OCI-LY7 (cell line): ENCODE results near the gene PEX3. TPM values are rescaled to one million over a fixed set of nuclear protein-coding genes. Genes with fewer than 3 reads are reported as not detected.

Source experiments
- BruUV-seq: library from RNA; stranded (reverse); fragments of 400-500 nt; replicated peaks from 2 replicates; lab custom pipeline; 2021; lab: Mats Ljungman, UMichigan
- CTCF ChIA-PET: fragments of 300-600 bp; sonication (Branson Sonifier 250); formaldehyde crosslinking; loops from one replicate; lab custom pipeline; 2022; ENCODE audit warnings: antibody characterized with exemption; ENCODE audit not compliant: unreplicated experiment; lab: Charles Lee
- POLR2A ChIA-PET: fragments of 300-600 bp; sonication (Branson Sonifier 250); formaldehyde crosslinking; loops from one replicate; lab custom pipeline; 2022; ENCODE audit warnings: antibody characterized with exemption; lab: Charles Lee
- DNase-seq: peaks from one replicate; pipeline ENCODE4 v3.0.0-alpha.2; 2015; ENCODE audit warnings: low spot score
- H2AFZ ChIP-seq: fragments of 200-600 bp; sonication (generic), shearing (Covaris generic); 2 replicates; pipeline ENCODE4 v1.6.1; 2014; ENCODE audit warnings: mild to moderate bottlenecking, antibody characterized with exemption, low read length, moderate library complexity
- H3K27ac ChIP-seq: fragments of 200-600 bp; sonication (generic); 2 replicates; pipeline ENCODE4 v1.5.1; 2014; ENCODE audit warnings: mixed run types, low read depth, mild to moderate bottlenecking, moderate library complexity, low read length, inconsistent platforms; ENCODE audit not compliant: poor library complexity, severe bottlenecking
- H3K36me3 ChIP-seq: fragments of 200-600 bp; sonication (generic); 2 replicates; pipeline ENCODE4 v1.6.1; 2014; ENCODE audit warnings: mild to moderate bottlenecking, antibody characterized with exemption, low read length, moderate library complexity, mixed read lengths; ENCODE audit not compliant: insufficient read depth
- H3K4me1 ChIP-seq: fragments of 200-600 bp; sonication (generic); 2 replicates; pipeline ENCODE4 v1.5.1; 2014; ENCODE audit warnings: mild to moderate bottlenecking, low read length; ENCODE audit not compliant: insufficient read depth, poor library complexity, severe bottlenecking
- H3K4me2 ChIP-seq: fragments of 200-600 bp; sonication (generic); 2 replicates; pipeline ENCODE4 v1.6.1; 2014; ENCODE audit warnings: mild to moderate bottlenecking, low read length
- H3K4me3 ChIP-seq: fragments of 200-600 bp; sonication (generic); 2 replicates; pipeline ENCODE4 v1.5.1; 2014; ENCODE audit warnings: mild to moderate bottlenecking, low read depth, low read length; ENCODE audit not compliant: poor library complexity, severe bottlenecking
- H3K79me2 ChIP-seq: fragments of 200-600 bp; sonication (generic); 2 replicates; pipeline ENCODE4 v1.6.1; 2016; ENCODE audit warnings: low read depth, mild to moderate bottlenecking, low read length, moderate library complexity, mixed read lengths; ENCODE audit not compliant: insufficient read depth
- H3K9me2 ChIP-seq: fragments of 200-600 bp; sonication (generic); 2 replicates; pipeline ENCODE4 v1.6.1; 2016; ENCODE audit warnings: mild to moderate bottlenecking, low read length, mixed read lengths; ENCODE audit not compliant: insufficient read depth
- H3K9me3 ChIP-seq: fragments of 200-600 bp; sonication (generic); 2 replicates; pipeline ENCODE4 v1.6.1; 2014; ENCODE audit warnings: mild to moderate bottlenecking, mixed run types, low read length, mixed read lengths
- H4K20me1 ChIP-seq: fragments of 200-600 bp; sonication (generic); 2 replicates; pipeline ENCODE4 v1.6.1; 2014; ENCODE audit warnings: mild to moderate bottlenecking, antibody characterized with exemption, low read length, moderate library complexity, mixed read lengths; ENCODE audit not compliant: insufficient read depth
- EZH2phosphoT487 ChIP-seq: fragments of 200-600 bp; sonication (generic); IDR thresholded peaks from 2 replicates; pipeline ENCODE4 v1.6.1; 2018; ENCODE audit warnings: low read depth, borderline replicate concordance, mild to moderate bottlenecking, mixed run types, antibody characterized with exemption, low read length, moderate library complexity, mixed read lengths
- intact Hi-C: fragments of 100-400 bp; cut with micrococcal nuclease; formaldehyde crosslinking; loops from one replicate; pipeline ENCODE4 v1.10.0; 2022; ENCODE audit not compliant: unreplicated experiment
- total RNA-seq, 2 experiments: library from RNA; depleted of rRNA in 1 of 2; stranded (reverse); fragments of >200 nt in 1 of 2; shearing (Covaris generic) in 1 of 2; gene quantifications; 2 replicates each; pipeline ENCODE4 v1.2.3, GENCODE V29; 2014 to 2022
- TF ChIP-seq, protein P1 (sequence below): fragments of 200-600 bp; sonication (generic); conservative IDR thresholded peaks from 2 replicates; pipeline ENCODE4 v1.5.1; 2014; ENCODE audit warnings: mild to moderate bottlenecking, antibody characterized with exemption, low read length, moderate library complexity, mixed read lengths

Gene PEX3
- total RNA-seq, 2 experiments from 2014 or later: 14.8 to 27.0 TPM

GRCh38 chr6:143485967-143486366, 35.4 kb downstream of the PEX3 start:
- ChIA-PET CTCF (no interaction called here), POLR2A (interaction anchor here (0.6 kb wide), 1 partner anchor 98 kb away, joined by 5 read pairs; no protein-coding TSS in a partner anchor)
- H3K4me2 ChIP-seq: no peak overlapping the region
- BruUV-seq: no TSS peak
- no peaks in the 10 kb centered on the region for H3K36me3 ChIP-seq
- TF ChIP-seq, protein P1, sequence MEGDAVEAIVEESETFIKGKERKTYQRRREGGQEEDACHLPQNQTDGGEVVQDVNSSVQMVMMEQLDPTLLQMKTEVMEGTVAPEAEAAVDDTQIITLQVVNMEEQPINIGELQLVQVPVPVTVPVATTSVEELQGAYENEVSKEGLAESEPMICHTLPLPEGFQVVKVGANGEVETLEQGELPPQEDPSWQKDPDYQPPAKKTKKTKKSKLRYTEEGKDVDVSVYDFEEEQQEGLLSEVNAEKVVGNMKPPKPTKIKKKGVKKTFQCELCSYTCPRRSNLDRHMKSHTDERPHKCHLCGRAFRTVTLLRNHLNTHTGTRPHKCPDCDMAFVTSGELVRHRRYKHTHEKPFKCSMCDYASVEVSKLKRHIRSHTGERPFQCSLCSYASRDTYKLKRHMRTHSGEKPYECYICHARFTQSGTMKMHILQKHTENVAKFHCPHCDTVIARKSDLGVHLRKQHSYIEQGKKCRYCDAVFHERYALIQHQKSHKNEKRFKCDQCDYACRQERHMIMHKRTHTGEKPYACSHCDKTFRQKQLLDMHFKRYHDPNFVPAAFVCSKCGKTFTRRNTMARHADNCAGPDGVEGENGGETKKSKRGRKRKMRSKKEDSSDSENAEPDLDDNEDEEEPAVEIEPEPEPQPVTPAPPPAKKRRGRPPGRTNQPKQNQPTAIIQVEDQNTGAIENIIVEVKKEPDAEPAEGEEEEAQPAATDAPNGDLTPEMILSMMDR: no peak
- no peak for TF ChIP-seq EZH2phosphoT487
- intact Hi-C loops: no loop called here
- no peaks in the 10 kb centered on the region for H4K20me1 ChIP-seq
- no peaks in the 10 kb centered on the region for H3K79me2 ChIP-seq
- H3K4me3 ChIP-seq: no peak overlapping the region
- H2AFZ ChIP-seq: no peak overlapping the region
- H3K27ac ChIP-seq: no peak overlapping the region
- H3K4me1 ChIP-seq: no peaks in the 10 kb centered on the region
- DNase-seq: no peak
- H3K9me2 ChIP-seq: no peaks in the 10 kb centered on the region
- no peaks in the 10 kb centered on the region for H3K9me3 ChIP-seq

- CTCF ChIA-PET: no interaction called here
- H3K9me2 ChIP-seq: no peaks in the 10 kb centered on the region
- H3K9me3 ChIP-seq: no peaks in the 10 kb centered on the region
- H3K4me2 ChIP-seq: no peak overlapping the region
- no peaks in the 10 kb centered on the region for H3K36me3 ChIP-seq
- no peak overlapping the region for H3K27ac ChIP-seq
- no peak overlapping the region for H3K4me3 ChIP-seq
- H3K79me2 ChIP-seq: no peaks in the 10 kb centered on the region
- H4K20me1 ChIP-seq: no peaks in the 10 kb centered on the region
- POLR2A ChIA-PET: interaction anchor here (1.1 kb wide), 1 partner anchor 10 kb away, joined by 4 read pairs; no protein-coding TSS in a partner anchor
- intact Hi-C loops: no loop called here
- no peak for TF ChIP-seq EZH2phosphoT487
- TF ChIP-seq, protein P1: no peak
- DNase-seq: no peak
- H2AFZ ChIP-seq: no peak overlapping the region
- no TSS peak for BruUV-seq
- H3K4me1 ChIP-seq: no peaks in the 10 kb centered on the region
Observed at GRCh38 chr6:143486752-143487151, 36.1 kb downstream of the PEX3 start.

DNA sequence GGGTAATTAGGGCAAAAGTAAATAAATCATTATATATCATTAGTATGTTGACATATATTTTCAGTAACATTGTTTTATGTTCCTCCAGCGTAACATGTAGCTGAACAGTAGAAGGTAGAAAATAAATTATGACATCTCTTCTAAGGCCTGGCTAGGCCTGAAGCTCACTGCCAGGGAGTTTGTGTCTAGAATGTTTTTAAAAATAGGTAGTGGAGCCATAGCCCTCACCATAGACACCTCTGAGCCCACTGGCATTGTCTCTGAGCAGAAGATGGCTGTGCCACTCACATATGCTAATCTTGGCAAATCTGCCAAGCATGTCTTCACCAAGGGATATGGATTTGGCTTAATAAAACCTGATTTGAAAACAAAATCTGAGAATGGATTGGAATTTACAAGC, 39.6 kb downstream of the PEX3 start:
- ChIA-PET POLR2A (interaction anchor here (0.8 to 1.2 kb wide), 3 partner anchors 10 to 109 kb away, joined by 3 to 4 read pairs (median 3); no protein-coding TSS in a partner anchor), CTCF (no interaction called here)
- Histone ChIP-seq H3K4me3 (no peak overlapping the region), H3K4me2 (no peak overlapping the region), H3K36me3 (no peaks in the 10 kb centered on the region), H4K20me1 (no peaks in the 10 kb centered on the region), H3K9me2 (no peaks in the 10 kb centered on the region), H3K27ac (no peak overlapping the region), H3K9me3 (no peaks in the 10 kb centered on the region), H2AFZ (no peak overlapping the region), H3K79me2 (no peaks in the 10 kb centered on the region), H3K4me1 (no peaks in the 10 kb centered on the region)
- BruUV-seq: no TSS peak
- DNase-seq: no peak
- intact Hi-C loops: no loop called here
- TF ChIP-seq, protein P1: no peak
- TF ChIP-seq EZH2phosphoT487: no peak
